Measurements from ENCODE around the gene COL7A1. TPM values are rescaled to one million over a fixed set of nuclear protein-coding genes. Genes with fewer than 3 reads are reported as not detected.

COL7A1 gene
- total RNA-seq, 3 donors from 2014 or later (not counting 1 experiment from before 2014, with no cell fraction given), result 0.54 to 1.7 (median 1.4) TPM

DNA sequence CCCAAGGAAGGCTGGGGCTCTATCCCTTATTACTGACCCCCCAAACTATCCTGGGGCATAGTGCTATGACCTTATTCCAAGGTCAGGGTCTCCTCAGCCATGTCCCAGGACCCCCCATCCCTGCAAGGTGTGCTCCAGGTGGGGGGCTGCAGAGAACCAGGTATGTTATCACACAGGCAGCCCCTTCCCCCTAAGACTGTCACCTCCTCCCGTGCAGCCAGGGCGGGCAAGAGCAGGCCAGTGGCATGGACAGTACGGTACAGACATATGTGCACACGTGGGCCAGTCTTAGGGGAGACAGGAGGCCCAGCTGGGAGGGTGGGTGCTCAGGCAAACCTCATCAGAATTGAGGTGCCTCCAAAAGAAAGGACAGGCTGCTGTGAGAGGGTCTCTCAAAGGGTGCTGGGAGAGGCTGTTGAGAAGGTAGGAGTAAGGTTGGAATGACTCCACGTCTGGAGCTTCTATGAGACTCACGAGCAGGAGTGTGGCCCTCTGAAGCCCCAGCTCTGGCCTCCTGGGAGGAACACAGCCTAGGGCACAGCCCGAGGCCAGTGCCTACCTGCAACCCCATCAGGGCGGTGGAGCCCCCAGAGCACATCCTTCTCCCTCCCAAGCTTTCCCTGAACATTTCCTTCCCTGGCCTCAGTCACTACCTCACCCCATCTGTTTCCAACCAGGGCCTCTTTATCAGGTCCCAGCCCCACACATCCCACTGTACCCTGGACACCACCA is 1.7 kb upstream of the COL7A1 start:
- H3K4me3 ChIP-seq (ENCODE audit: low read length), result no peak overlapping the region
- DNase-seq (no peak), ATAC-seq (no peak)
- TF ChIP-seq CTCF (IDR thresholded peaks at IDR 0.05), result no peak
- intact Hi-C loops (cut with micrococcal nuclease), result no loop called here
- WGBS (ENCODE audit: insufficient coverage), result 84% methylated on average over 8 of the region's 8 CpGs
- no peaks in the 10 kb centered on the region for H3K36me3 Mint-ChIP-seq
- H3K4me3 Mint-ChIP-seq, result no peak overlapping the region
- no peaks in the 10 kb centered on the region for H3K9me3 Mint-ChIP-seq
- peaks cover 2% of the 10 kb centered on the region for H3K27me3 ChIP-seq (ENCODE audit: control insufficient read depth, insufficient read depth, low read length)
- H3K36me3 ChIP-seq (ENCODE audit: control insufficient read depth, insufficient read depth, low read length), result peaks cover 34% of the 10 kb centered on the region
- peaks cover 7 to 15% of the 10 kb centered on the region in 2 donors for H3K27me3 Mint-ChIP-seq (ENCODE audit: low read depth in 2 of 2)
- H3K9me3 ChIP-seq (ENCODE audit: control insufficient read depth, insufficient read depth, low read length), result no peaks in the 10 kb centered on the region
- H3K4me1 ChIP-seq (ENCODE audit: control insufficient read depth, insufficient read depth, low read length), result no peaks in the 10 kb centered on the region
- no peak overlapping the region for H3K27ac ChIP-seq (ENCODE audit: low read length)
- peaks cover 0 to 18% of the 10 kb centered on the region in 2 donors for H3K4me1 Mint-ChIP-seq
- peak overlapping the region; percentile 13 to 55 for H3K27ac Mint-ChIP-seq

DNA sequence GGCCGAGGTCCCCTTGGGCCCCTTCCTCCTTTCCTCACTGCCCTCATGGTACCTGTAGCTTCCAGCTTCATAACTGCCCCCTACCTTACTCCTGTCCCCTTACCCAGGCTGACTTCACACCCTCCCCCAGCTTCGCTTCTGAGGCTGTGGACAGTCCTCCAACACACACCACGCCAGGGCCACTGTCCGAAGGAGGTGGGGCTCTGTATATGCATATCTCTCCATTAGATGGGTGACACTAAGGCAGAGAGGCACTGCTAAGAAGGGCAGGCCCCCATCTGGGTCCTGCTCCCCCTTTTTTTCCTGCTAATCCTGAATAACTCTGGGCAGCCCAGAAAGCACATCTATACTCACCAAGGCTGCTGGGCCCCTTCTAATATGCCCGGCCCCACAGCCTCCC is 1.0 kb upstream of the COL7A1 start:
- Histone ChIP-seq H3K4me1 (ENCODE audit: control insufficient read depth, insufficient read depth, low read length) (no peaks in the 10 kb centered on the region), H3K4me3 (ENCODE audit: low read length) (no peak overlapping the region), H3K27me3 (ENCODE audit: control insufficient read depth, insufficient read depth, low read length) (peaks cover 2% of the 10 kb centered on the region), H3K9me3 (ENCODE audit: control insufficient read depth, insufficient read depth, low read length) (no peaks in the 10 kb centered on the region), H3K27ac (ENCODE audit: low read length) (no peak overlapping the region), H3K36me3 (ENCODE audit: control insufficient read depth, insufficient read depth, low read length) (peaks cover 28% of the 10 kb centered on the region)
- H3K27ac Mint-ChIP-seq, result peak overlapping the region in 1 of 2 donors; percentile 35
- H3K27me3 Mint-ChIP-seq (ENCODE audit: low read depth in 2 of 2), result peaks cover 7 to 15% of the 10 kb centered on the region in 2 donors
- no peak for ATAC-seq
- WGBS (ENCODE audit: insufficient coverage), result 78% methylated on average over 5 of the region's 5 CpGs
- H3K9me3 Mint-ChIP-seq, result no peaks in the 10 kb centered on the region
- intact Hi-C loops (cut with micrococcal nuclease), result no loop called here
- H3K36me3 Mint-ChIP-seq, result no peaks in the 10 kb centered on the region
- no peak for TF ChIP-seq CTCF (IDR thresholded peaks at IDR 0.05)
- H3K4me1 Mint-ChIP-seq, result peaks cover 0 to 18% of the 10 kb centered on the region in 2 donors
- H3K4me3 Mint-ChIP-seq, result no peak overlapping the region
- DNase-seq, result no peak

DNA sequence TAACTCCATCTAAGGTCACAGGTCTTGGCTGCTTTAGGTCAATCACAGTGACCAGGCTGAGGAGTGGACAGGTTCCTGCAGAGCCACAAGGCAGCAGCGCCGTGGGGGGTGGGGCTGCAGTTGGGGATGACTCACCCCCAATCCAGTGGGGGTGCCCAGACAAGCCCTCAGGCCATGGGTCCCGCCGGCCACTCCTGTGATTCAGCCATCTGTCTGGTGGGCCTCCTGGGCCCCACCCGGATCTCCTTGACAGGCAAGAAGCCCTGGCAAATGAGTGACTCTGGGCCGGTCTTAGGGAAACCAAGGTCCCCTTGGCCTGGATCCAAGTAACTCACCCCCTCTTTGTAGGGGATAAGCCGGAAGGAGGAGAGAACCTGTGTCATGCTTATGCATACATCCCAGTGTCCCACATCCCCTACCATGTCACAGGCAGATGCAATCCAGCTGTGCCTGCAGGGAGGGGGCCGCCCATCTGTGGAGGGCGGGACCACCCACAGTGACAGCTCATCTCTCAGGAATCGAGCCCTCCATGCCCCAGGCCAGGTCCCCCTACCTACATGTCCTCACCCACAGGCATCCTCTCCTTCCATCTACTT is 495 bp upstream of the COL7A1 start:
- Histone ChIP-seq H3K27ac (ENCODE audit: low read length) (no peak overlapping the region), H3K9me3 (ENCODE audit: control insufficient read depth, insufficient read depth, low read length) (no peaks in the 10 kb centered on the region), H3K4me3 (ENCODE audit: low read length) (no peak overlapping the region), H3K4me1 (ENCODE audit: control insufficient read depth, insufficient read depth, low read length) (no peaks in the 10 kb centered on the region), H3K36me3 (ENCODE audit: control insufficient read depth, insufficient read depth, low read length) (peaks cover 23% of the 10 kb centered on the region), H3K27me3 (ENCODE audit: control insufficient read depth, insufficient read depth, low read length) (peaks cover 2% of the 10 kb centered on the region)
- Mint-ChIP-seq H3K4me3 (no peak overlapping the region), H3K36me3 (no peaks in the 10 kb centered on the region), H3K9me3 (no peaks in the 10 kb centered on the region), H3K4me1 (peaks cover 0 to 18% of the 10 kb centered on the region in 2 donors), H3K27ac (peak overlapping the region in 1 of 2 donors; percentile 35), H3K27me3 (ENCODE audit: low read depth in 2 of 2) (peaks cover 7 to 19% of the 10 kb centered on the region in 2 donors)
- peak in 1 of 3 donors; percentile 58 for ATAC-seq
- no peak for TF ChIP-seq CTCF (IDR thresholded peaks at IDR 0.05)
- no peak for DNase-seq
- WGBS (ENCODE audit: insufficient coverage), result 59% methylated on average over 10 of the region's 10 CpGs
- intact Hi-C loops (cut with micrococcal nuclease), result no loop called here

All from natural killer cell (primary cell).